GM13977 (cell line): ENCODE data around the gene SPACA7.

Experiments
- DNase-seq: peaks from one replicate; pipeline ENCODE4 v3.0.0; 2012; ENCODE audit warnings: low spot score
- CTCF ChIP-seq: IDR thresholded peaks from 2 replicates; pipeline ENCODE4 v1.5.1; 2012; ENCODE audit warnings: mild to moderate bottlenecking, control low read depth; ENCODE audit not compliant: insufficient read depth; ENCODE audit errors: extremely low read depth, missing control alignments
- in situ Hi-C: fragments of 300-500 bp; cut with MboI; formaldehyde crosslinking; loops from one replicate; pipeline ENCODE4 v1.12.0; 2022; ENCODE audit warnings: low sequenced_read_pairs, low pct_unique_long_range_greater_than_20kb, mixed read lengths, inconsistent platforms; ENCODE audit not compliant: unreplicated experiment

Gene SPACA7

GRCh38 chr13:112342841-112343361, 33.3 kb upstream of the SPACA7 start:
- no peak for TF ChIP-seq CTCF
- DNase-seq, result no peak

GRCh38 chr13:112343591-112343990, 32.6 kb upstream of the SPACA7 start:
- TF ChIP-seq CTCF, result no peak

More at GRCh38 chr13:112342841-112343361, 33.3 kb upstream of the SPACA7 start:
- in situ Hi-C loops, result no loop called here

GRCh38 chr13:112345826-112346172, 30.4 kb upstream of the SPACA7 start:
- TF ChIP-seq CTCF, result no peak
- no peak for DNase-seq
- in situ Hi-C loops, result no loop called here

More at GRCh38 chr13:112343591-112343990, 32.6 kb upstream of the SPACA7 start:
- no peak for DNase-seq
- in situ Hi-C loops, result no loop called here

GRCh38 chr13:112346173-112346898, 29.8 kb upstream of the SPACA7 start:
- in situ Hi-C loops, result no loop called here
- DNase-seq, result no peak
- no peak for TF ChIP-seq CTCF

GRCh38 chr13:112346899-112347229, 29.3 kb upstream of the SPACA7 start:
- DNase-seq, result no peak
- no peak for TF ChIP-seq CTCF
- in situ Hi-C loops, result no loop called here

GRCh38 chr13:112347986-112348385, 28.2 kb upstream of the SPACA7 start:
- TF ChIP-seq CTCF, result no peak

More at GRCh38 chr13:112347986-112348385, 28.2 kb upstream of the SPACA7 start:
- DNase-seq, result no peak
- in situ Hi-C loops, result no loop called here
